ENCODE data around the gene MAN2B1.

MAN2B1 gene

GRCh38 chr19:12664406-12665280, 1.9 kb downstream of the MAN2B1 start:
- H3K36me3 ChIP-seq (replicated peaks): peaks cover 20% of the 10 kb centered on the region
- H3K27ac ChIP-seq: no peak overlapping the region
- in situ Hi-C loops (cut with HindIII; ENCODE audit: low pct_ligation_motif_present, low sequenced_read_pairs): no loop called here
- H3K4me3 ChIP-seq (ENCODE audit: low read depth, low read length): no peak overlapping the region
- no peak for DNase-seq
- TF ChIP-seq CTCF (IDR thresholded peaks at IDR 0.05; ENCODE audit: low read depth, low read length, missing control alignments): no peak
- no peaks in the 10 kb centered on the region for H3K27me3 ChIP-seq (replicated peaks)

GRCh38 chr19:12660980-12661379, 5.6 kb downstream of the MAN2B1 start:
- in situ Hi-C loops (cut with HindIII; ENCODE audit: low pct_ligation_motif_present, low sequenced_read_pairs): no loop called here
- no peak overlapping the region for H3K27ac ChIP-seq
- no peak for TF ChIP-seq CTCF (IDR thresholded peaks at IDR 0.05; ENCODE audit: low read depth, low read length, missing control alignments)
- no peak for DNase-seq
- no peak overlapping the region for H3K4me3 ChIP-seq (ENCODE audit: low read depth, low read length)
- H3K36me3 ChIP-seq (replicated peaks): peaks cover 27% of the 10 kb centered on the region
- no peaks in the 10 kb centered on the region for H3K27me3 ChIP-seq (replicated peaks)

GRCh38 chr19:12657966-12658365, 8.6 kb downstream of the MAN2B1 start:
- peak; percentile 26 for TF ChIP-seq CTCF (IDR thresholded peaks at IDR 0.05; ENCODE audit: low read depth, low read length, missing control alignments)
- H3K36me3 ChIP-seq (replicated peaks): peaks cover 25% of the 10 kb centered on the region
- no peak overlapping the region for H3K27ac ChIP-seq
- no peak overlapping the region for H3K4me3 ChIP-seq (ENCODE audit: low read depth, low read length)
- DNase-seq: no peak
- H3K27me3 ChIP-seq (replicated peaks): no peaks in the 10 kb centered on the region
- in situ Hi-C loops (cut with HindIII; ENCODE audit: low pct_ligation_motif_present, low sequenced_read_pairs): no loop called here

DNA sequence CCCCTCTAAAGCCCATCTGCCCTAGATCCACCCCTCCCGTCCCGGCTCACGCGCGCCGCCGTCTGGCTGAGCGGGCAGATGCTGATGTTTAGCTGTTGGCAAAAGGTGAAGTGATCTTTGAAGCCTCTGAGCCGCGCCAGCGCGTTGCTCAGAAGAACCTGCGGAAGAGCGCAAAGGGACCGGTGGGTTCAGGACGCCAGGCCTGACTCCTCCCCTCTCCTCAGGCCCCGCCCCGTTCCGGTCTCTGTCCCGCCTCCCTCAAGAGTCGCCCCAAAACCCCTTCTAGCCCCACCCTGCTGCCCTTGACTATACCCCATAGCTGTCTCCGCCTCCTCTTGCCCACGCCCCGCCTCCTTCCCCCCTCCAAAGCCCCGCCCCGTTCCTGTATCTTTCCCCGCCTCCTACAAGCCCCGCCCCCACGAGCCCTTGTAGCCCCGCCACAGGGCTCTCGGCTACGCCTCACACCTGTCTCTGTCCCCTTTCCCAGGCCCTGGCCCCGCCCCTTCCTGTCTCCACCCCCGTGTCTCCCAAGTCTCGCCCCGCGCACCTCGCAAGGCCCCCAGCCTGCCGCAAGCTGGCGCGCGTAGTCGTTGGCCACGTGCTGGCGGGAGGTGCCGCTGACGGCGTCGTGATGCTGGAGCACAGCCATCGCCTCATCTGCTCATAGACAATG, 9.5 kb downstream of the MAN2B1 start:
- Histone ChIP-seq H3K4me3 (ENCODE audit: low read depth, low read length) (no peak overlapping the region), H3K36me3 (replicated peaks) (peaks cover 25% of the 10 kb centered on the region), H3K27ac (no peak overlapping the region), H3K27me3 (replicated peaks) (no peaks in the 10 kb centered on the region)
- DNase-seq: no peak
- TF ChIP-seq CTCF (IDR thresholded peaks at IDR 0.05; ENCODE audit: low read depth, low read length, missing control alignments): peak; percentile 24
- in situ Hi-C loops (cut with HindIII; ENCODE audit: low pct_ligation_motif_present, low sequenced_read_pairs): no loop called here

DNA sequence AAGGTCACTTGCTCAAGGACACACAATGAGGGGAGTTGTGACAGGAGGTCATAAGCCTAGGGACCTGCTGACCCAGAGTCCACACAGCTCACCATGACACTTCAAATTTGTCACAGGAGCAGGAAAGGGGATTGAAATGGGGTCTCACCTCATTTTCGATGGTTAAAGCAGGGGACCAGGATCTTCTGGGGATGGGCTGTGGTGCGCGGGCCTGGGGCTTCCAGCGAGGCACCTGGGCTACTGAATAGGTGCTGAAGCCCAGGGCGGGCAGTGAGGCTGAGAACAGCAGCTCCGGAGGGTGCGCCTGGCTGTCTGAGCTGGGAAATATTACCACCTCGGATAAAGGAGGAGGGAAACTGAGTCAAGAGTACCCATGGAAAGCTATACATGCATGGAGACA, 11.0 kb downstream of the MAN2B1 start:
- no peak overlapping the region for H3K4me3 ChIP-seq (ENCODE audit: low read depth, low read length)
- peaks cover 24% of the 10 kb centered on the region for H3K36me3 ChIP-seq (replicated peaks)
- no peak for DNase-seq
- H3K27ac ChIP-seq: no peak overlapping the region
- in situ Hi-C loops (cut with HindIII; ENCODE audit: low pct_ligation_motif_present, low sequenced_read_pairs): no loop called here
- H3K27me3 ChIP-seq (replicated peaks): no peaks in the 10 kb centered on the region
- no peak for TF ChIP-seq CTCF (IDR thresholded peaks at IDR 0.05; ENCODE audit: low read depth, low read length, missing control alignments)
